Transverse colon (tissue), 3 donors: ENCODE results near the gene NUCB2.

Source experiments
- POLR2A ChIP-seq: fragments of 450-650 bp; IDR thresholded peaks from one replicate; pipeline ENCODE4 v1.6.1; 2016; ENCODE audit warnings: antibody characterized with exemption, mild to moderate bottlenecking, moderate library complexity
- TF ChIP-seq, protein P1 (sequence below), 5 experiments: fragments of 200-600 bp in 3 of 5; fragments of 450-650 bp in 2 of 5; sonication (generic) in 3 of 5; IDR thresholded peaks; 1 replicate in 2 of 5; 2 replicates in 3 of 5; pipeline ENCODE4 v1.5.1; 2016 to 2017; ENCODE audit warnings: antibody characterized with exemption in 5 of 5, inconsistent platforms in 3 of 5, mild to moderate bottlenecking in 2 of 5, moderate library complexity in 1 of 5

DNA sequence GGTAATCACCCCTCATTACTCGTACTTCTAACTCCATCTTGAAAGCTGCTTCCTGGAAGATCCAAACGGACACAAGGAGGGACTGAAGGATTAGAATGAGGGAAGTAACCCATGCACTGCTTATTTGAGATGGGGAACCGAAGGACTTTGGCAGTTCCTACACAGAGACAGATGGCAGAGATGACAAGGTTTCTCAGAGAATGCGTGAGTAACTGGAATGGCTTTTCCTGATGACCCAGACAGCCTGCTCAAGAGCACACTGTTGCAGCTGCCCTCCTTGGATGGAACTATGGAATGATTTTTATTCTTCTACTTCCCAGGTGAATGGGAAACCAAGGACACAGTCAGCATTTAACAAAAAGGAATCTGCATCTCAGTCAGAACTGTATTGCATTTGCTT lies 104.6 kb downstream of the NUCB2 start:
- TF ChIP-seq, protein P1, sequence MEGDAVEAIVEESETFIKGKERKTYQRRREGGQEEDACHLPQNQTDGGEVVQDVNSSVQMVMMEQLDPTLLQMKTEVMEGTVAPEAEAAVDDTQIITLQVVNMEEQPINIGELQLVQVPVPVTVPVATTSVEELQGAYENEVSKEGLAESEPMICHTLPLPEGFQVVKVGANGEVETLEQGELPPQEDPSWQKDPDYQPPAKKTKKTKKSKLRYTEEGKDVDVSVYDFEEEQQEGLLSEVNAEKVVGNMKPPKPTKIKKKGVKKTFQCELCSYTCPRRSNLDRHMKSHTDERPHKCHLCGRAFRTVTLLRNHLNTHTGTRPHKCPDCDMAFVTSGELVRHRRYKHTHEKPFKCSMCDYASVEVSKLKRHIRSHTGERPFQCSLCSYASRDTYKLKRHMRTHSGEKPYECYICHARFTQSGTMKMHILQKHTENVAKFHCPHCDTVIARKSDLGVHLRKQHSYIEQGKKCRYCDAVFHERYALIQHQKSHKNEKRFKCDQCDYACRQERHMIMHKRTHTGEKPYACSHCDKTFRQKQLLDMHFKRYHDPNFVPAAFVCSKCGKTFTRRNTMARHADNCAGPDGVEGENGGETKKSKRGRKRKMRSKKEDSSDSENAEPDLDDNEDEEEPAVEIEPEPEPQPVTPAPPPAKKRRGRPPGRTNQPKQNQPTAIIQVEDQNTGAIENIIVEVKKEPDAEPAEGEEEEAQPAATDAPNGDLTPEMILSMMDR (IDR thresholded peaks at IDR 0.05), result no peak
- no peak for TF ChIP-seq POLR2A
